Measurements from ENCODE around the gene CIDEC.
"Not testable (repeated sequence)": the region's sequence is repeated elsewhere in the genome, so short reads cannot be mapped to it uniquely, and the experiment has no call there.

The CIDEC gene

DNA sequence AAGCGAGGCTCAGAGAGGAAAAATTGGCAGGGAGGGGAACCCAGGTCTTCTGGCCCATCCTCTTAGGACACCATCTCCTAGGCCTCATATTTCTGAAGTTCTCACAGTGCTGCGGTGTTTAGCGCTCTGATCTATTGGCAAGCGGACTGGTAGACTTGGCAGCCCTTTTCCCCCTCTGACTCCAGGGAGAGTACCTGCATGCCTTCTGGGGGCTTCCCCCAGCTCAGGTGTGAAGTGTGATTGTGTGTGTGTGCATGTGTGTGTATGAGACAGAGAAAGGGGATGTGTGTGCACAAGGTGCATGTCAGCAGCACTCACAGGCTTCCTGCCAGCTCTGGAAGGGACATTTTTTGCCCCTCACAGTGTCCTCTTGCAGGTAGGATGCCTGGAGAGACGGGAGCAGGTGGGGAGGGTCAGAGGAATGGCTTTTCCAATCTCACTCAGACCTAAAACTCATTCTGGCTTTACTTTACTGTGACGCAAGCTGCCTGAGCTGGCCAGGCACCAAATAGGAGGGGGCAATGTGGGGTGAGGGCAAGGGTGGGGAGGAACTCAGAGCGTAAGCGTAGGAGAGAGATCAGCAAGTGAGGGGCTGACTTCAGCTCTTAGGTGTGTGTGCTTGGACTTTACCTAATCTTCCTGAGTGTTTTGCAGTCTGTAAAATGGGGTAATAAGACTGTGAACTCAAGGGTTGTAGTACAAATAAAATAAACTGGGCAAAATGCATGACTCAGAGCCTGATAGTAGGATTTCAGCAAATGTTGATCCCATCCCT, 18.6 kb upstream of the CIDEC start:
- Histone ChIP-seq H3K4me3 (ENCODE audit: low read length) (no peak overlapping the region), H3K9me3 (replicated peaks; ENCODE audit: low read length) (no peaks in the 10 kb centered on the region), H3K27me3 (ENCODE audit: control insufficient read depth, insufficient read depth, low read length) (no peaks in the 10 kb centered on the region), H3K4me2 (ENCODE audit: low read length) (no peak overlapping the region), H3K36me3 (ENCODE audit: insufficient read depth, low read length) (peaks cover 7% of the 10 kb centered on the region), H3K4me1 (ENCODE audit: control insufficient read depth, insufficient read depth, low read length) (peaks cover 57% of the 10 kb centered on the region), H3K9ac (ENCODE audit: low read depth, low read length) (no peak overlapping the region)

DNA sequence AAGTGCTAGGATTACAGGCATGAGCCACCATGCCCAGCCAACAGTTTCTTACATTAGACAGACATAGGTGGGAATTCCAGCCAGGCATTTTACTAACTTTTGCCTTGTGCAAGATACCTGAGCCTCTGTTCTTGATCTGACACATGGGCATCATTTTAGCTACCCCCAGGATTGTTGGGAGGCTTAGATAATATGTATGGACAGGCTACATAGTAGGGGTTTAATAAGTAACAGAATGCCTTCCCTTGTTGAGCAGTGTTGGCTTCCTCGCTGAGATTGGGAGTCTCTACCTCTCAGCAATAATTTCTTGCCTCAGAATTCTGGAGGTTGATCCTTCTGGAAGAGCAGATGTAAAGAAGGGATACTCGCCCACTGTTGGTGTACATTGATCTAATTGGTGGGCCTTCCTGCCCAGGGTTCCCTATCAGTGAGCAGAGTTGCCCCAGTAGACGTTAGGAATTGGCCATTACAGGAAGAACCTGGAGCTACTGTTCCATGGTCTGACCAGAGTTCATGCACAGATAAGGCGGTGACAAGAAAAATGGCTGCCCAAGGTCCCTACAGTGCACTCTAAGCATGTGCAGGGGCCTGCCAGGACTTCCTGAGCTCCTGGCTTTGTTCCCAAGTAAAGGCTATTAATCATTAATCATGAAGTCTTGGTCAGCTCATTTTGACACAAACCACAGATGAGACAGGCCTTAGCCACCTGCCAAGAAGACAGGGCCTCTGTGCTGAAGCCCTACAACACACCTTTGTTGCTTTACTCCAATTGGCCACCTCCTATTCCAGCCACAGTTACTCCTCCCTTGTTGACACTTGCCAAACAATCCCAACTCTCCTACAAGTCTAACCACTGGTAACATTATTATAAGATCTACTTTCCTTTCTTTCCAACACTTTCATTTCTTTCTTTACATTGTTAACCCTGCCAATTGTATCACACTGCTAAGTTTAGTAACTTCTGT, 17.6 kb upstream of the CIDEC start:
- no peak overlapping the region for H3K4me2 ChIP-seq (ENCODE audit: low read length)
- H3K9ac ChIP-seq (ENCODE audit: low read depth, low read length) = no peak overlapping the region
- peaks cover 17% of the 10 kb centered on the region for H3K36me3 ChIP-seq (ENCODE audit: insufficient read depth, low read length)
- H3K9me3 ChIP-seq (replicated peaks; ENCODE audit: low read length) = no peaks in the 10 kb centered on the region
- H3K27me3 ChIP-seq (ENCODE audit: control insufficient read depth, insufficient read depth, low read length) = no peaks in the 10 kb centered on the region
- H3K4me1 ChIP-seq (ENCODE audit: control insufficient read depth, insufficient read depth, low read length) = peaks cover 57% of the 10 kb centered on the region
- no peak overlapping the region for H3K4me3 ChIP-seq (ENCODE audit: low read length)

DNA sequence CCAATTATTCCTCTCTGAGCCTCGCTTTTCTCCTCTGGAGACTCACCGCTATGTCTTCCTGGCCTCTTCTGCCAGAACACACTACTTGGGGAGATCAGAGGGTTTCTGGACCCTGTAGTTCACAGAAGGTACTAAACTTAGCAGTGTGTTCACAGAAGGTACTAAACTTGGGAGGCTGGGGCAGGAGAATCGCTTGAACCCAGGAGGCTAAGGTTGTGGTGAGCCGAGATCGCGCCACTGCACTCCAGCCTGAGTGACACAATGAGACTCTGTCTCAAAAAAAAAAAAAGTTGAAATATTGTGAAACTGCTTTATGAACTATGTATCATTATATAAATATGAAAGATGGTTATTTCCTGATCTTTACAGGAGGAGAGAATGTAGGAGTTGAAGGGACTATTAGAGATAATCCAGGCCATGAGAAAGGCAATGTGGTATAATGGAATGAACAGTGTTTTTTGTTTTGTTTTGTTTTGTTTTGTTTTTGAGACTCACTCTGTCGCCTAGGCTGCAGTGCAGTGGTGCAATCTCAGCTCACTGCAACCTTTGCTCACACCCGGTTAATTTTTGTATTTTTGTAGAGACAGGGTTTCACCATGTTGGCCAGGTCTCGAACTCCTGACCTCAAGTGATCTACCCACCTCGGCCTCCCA, 16.8 kb upstream of the CIDEC start:
- peaks cover 22% of the 10 kb centered on the region for H3K36me3 ChIP-seq (ENCODE audit: insufficient read depth, low read length)
- H3K4me1 ChIP-seq (ENCODE audit: control insufficient read depth, insufficient read depth, low read length) = peaks cover 58% of the 10 kb centered on the region
- not testable (repeated sequence) for H3K27me3 ChIP-seq (ENCODE audit: control insufficient read depth, insufficient read depth, low read length); H3K4me2 ChIP-seq (ENCODE audit: low read length); H3K9ac ChIP-seq (ENCODE audit: low read depth, low read length); H3K9me3 ChIP-seq (replicated peaks; ENCODE audit: low read length); H3K4me3 ChIP-seq (ENCODE audit: low read length)

- Histone ChIP-seq H3K36me3 (ENCODE audit: insufficient read depth, low read length) (peaks cover 25% of the 10 kb centered on the region), H3K4me1 (ENCODE audit: control insufficient read depth, insufficient read depth, low read length) (peaks cover 62% of the 10 kb centered on the region)
- not testable (repeated sequence) for H3K27me3 ChIP-seq (ENCODE audit: control insufficient read depth, insufficient read depth, low read length); H3K9me3 ChIP-seq (replicated peaks; ENCODE audit: low read length); H3K4me2 ChIP-seq (ENCODE audit: low read length); H3K9ac ChIP-seq (ENCODE audit: low read depth, low read length); H3K4me3 ChIP-seq (ENCODE audit: low read length)
Observed at GRCh38 chr3:9895715-9896114, 15.7 kb upstream of the CIDEC start.

DNA sequence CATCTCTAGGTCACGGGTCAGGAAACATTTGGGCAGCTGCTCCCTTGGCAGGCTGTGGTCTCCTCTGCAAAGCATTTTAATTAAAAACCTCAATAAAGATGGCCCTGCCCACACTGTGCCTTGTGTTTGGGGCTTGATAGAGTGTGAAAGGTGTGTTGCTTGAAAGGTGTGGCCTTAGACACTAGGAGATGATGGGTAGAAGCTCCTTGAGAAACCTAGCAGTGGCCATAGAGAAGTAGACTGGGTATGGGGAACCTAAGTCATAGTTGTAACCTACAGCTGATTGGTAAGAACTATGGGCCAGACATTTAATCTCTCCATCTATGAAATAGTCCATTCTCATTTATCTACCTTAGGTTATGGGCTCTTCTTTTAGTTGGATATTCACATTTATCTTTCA, 13.7 kb upstream of the CIDEC start:
- H3K36me3 ChIP-seq (ENCODE audit: insufficient read depth, low read length) = peaks cover 25% of the 10 kb centered on the region
- H3K27me3 ChIP-seq (ENCODE audit: control insufficient read depth, insufficient read depth, low read length) = no peaks in the 10 kb centered on the region
- H3K4me1 ChIP-seq (ENCODE audit: control insufficient read depth, insufficient read depth, low read length) = peaks cover 60% of the 10 kb centered on the region
- H3K4me2 ChIP-seq (ENCODE audit: low read length) = peak overlapping the region; percentile 53
- peak overlapping the region; percentile 36 for H3K9ac ChIP-seq (ENCODE audit: low read depth, low read length)
- H3K4me3 ChIP-seq (ENCODE audit: low read length) = peak overlapping the region; percentile 36
- H3K9me3 ChIP-seq (replicated peaks; ENCODE audit: low read length) = no peaks in the 10 kb centered on the region

GRCh38 chr3:9891072-9891622, 11.1 kb upstream of the CIDEC start:
- Histone ChIP-seq H3K27me3 (ENCODE audit: control insufficient read depth, insufficient read depth, low read length) (no peaks in the 10 kb centered on the region), H3K9me3 (replicated peaks; ENCODE audit: low read length) (no peaks in the 10 kb centered on the region), H3K36me3 (ENCODE audit: insufficient read depth, low read length) (peaks cover 25% of the 10 kb centered on the region), H3K9ac (ENCODE audit: low read depth, low read length) (peak overlapping the region; percentile 99), H3K4me1 (ENCODE audit: control insufficient read depth, insufficient read depth, low read length) (peaks cover 39% of the 10 kb centered on the region), H3K4me3 (ENCODE audit: low read length) (peak overlapping the region; percentile 95), H3K4me2 (ENCODE audit: low read length) (peak overlapping the region; percentile 77)

- H3K9ac ChIP-seq (ENCODE audit: low read depth, low read length) = peak within 1 kb of the TSS; percentile 99
- peaks cover 25% of the 10 kb centered on the region for H3K36me3 ChIP-seq (ENCODE audit: insufficient read depth, low read length)
- no peaks in the 10 kb centered on the region for H3K27me3 ChIP-seq (ENCODE audit: control insufficient read depth, insufficient read depth, low read length)
- peaks cover 39% of the 10 kb centered on the region for H3K4me1 ChIP-seq (ENCODE audit: control insufficient read depth, insufficient read depth, low read length)
- H3K4me3 ChIP-seq (ENCODE audit: low read length) = peak within 1 kb of the TSS; percentile 95
- H3K4me2 ChIP-seq (ENCODE audit: low read length) = peak within 1 kb of the TSS; percentile 77
- no peaks in the 10 kb centered on the region for H3K9me3 ChIP-seq (replicated peaks; ENCODE audit: low read length)
Observed at GRCh38 chr3:9890249-9891071, 10.4 kb upstream of the CIDEC start, which contains the start of gene JAGN1. JAGN1 (plus strand) TSS chr3:9890610; CDS start chr3:9890723, 113 bp downstream.

GRCh38 chr3:9889405-9889804, 9.4 kb upstream of the CIDEC start:
- H3K27me3 ChIP-seq (ENCODE audit: control insufficient read depth, insufficient read depth, low read length) = no peaks in the 10 kb centered on the region
- no peaks in the 10 kb centered on the region for H3K9me3 ChIP-seq (replicated peaks; ENCODE audit: low read length)
- H3K4me2 ChIP-seq (ENCODE audit: low read length) = no peak overlapping the region
- H3K4me1 ChIP-seq (ENCODE audit: control insufficient read depth, insufficient read depth, low read length) = peaks cover 41% of the 10 kb centered on the region
- no peak overlapping the region for H3K4me3 ChIP-seq (ENCODE audit: low read length)
- no peak overlapping the region for H3K9ac ChIP-seq (ENCODE audit: low read depth, low read length)
- peaks cover 19% of the 10 kb centered on the region for H3K36me3 ChIP-seq (ENCODE audit: insufficient read depth, low read length)

DNA sequence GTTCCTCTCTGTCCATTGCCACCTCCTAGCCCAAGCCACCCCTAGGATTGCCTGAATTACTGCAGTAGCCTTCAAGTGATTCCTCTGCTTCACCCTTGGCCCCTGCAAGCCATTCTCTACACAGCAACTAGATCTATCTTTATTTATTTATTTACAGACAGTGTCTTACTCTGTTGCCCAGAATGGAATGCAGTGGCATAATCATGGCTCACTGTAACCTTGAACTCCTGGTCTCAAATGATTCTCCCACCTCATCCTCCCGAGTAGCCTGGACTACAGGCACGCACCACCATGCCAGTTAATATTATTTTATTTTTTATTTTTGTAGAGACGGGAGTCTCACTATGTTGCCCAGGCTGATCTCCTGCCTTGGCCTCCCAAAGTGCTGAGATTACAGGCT, 8.5 kb upstream of the CIDEC start:
- Histone ChIP-seq H3K4me3 (ENCODE audit: low read length) (no peak overlapping the region), H3K9ac (ENCODE audit: low read depth, low read length) (no peak overlapping the region), H3K4me2 (ENCODE audit: low read length) (no peak overlapping the region), H3K27me3 (ENCODE audit: control insufficient read depth, insufficient read depth, low read length) (no peaks in the 10 kb centered on the region), H3K4me1 (ENCODE audit: control insufficient read depth, insufficient read depth, low read length) (peaks cover 42% of the 10 kb centered on the region), H3K9me3 (replicated peaks; ENCODE audit: low read length) (no peaks in the 10 kb centered on the region), H3K36me3 (ENCODE audit: insufficient read depth, low read length) (peaks cover 17% of the 10 kb centered on the region)

GRCh38 chr3:9887480-9887879, 7.4 kb upstream of the CIDEC start:
- H3K4me3 ChIP-seq (ENCODE audit: low read length) = no peak overlapping the region
- H3K36me3 ChIP-seq (ENCODE audit: insufficient read depth, low read length) = peaks cover 6% of the 10 kb centered on the region
- H3K4me2 ChIP-seq (ENCODE audit: low read length) = no peak overlapping the region
- H3K4me1 ChIP-seq (ENCODE audit: control insufficient read depth, insufficient read depth, low read length) = peaks cover 37% of the 10 kb centered on the region
- no peaks in the 10 kb centered on the region for H3K27me3 ChIP-seq (ENCODE audit: control insufficient read depth, insufficient read depth, low read length)
- H3K9me3 ChIP-seq (replicated peaks; ENCODE audit: low read length) = no peaks in the 10 kb centered on the region
- H3K9ac ChIP-seq (ENCODE audit: low read depth, low read length) = no peak overlapping the region

Measured in skeletal muscle satellite cell (primary cell).